Muscle of leg (tissue), 11 donors: Measurements from ENCODE around the gene ECHS1. TPM values are rescaled to one million over a fixed set of nuclear protein-coding genes. Genes with fewer than 3 reads are reported as not detected.
"Not testable (repeated sequence)": the region's sequence is repeated elsewhere in the genome, so short reads cannot be mapped to it uniquely, and the experiment has no call there.

ENCODE experiments used
- DNase-seq: peaks from one replicate; pipeline ENCODE4 v3.0.0; 2013
- H3K27ac ChIP-seq: one replicate; pipeline ENCODE4 v1.5.1; 2013; ENCODE audit warnings: mild to moderate bottlenecking, low read length, control low read depth
- H3K27me3 ChIP-seq: one replicate; pipeline ENCODE4 v1.6.1; 2013; ENCODE audit warnings: low read length; ENCODE audit not compliant: control insufficient read depth, insufficient read depth
- H3K36me3 ChIP-seq: one replicate; pipeline ENCODE4 v1.6.1; 2013; ENCODE audit warnings: low read length; ENCODE audit not compliant: control insufficient read depth, insufficient read depth
- H3K4me1 ChIP-seq: one replicate; pipeline ENCODE4 v1.6.1; 2013; ENCODE audit warnings: low read length; ENCODE audit not compliant: control insufficient read depth, insufficient read depth
- H3K4me3 ChIP-seq: one replicate; pipeline ENCODE4 v1.5.1; 2013; ENCODE audit warnings: low read length, control low read depth
- H3K9me3 ChIP-seq: replicated peaks from 2 replicates; pipeline ENCODE4 v1.6.1; 2013; ENCODE audit warnings: low read depth, low read length; ENCODE audit not compliant: control insufficient read depth
- WGBS: methylation state at CpG from one replicate; pipeline ENCODE4 v1.1.5; 2013; ENCODE audit warnings: missing lambda C conversion rate; ENCODE audit not compliant: insufficient coverage; 5-methylcytosine and 5-hydroxymethylcytosine counted together
- polyA plus RNA-seq, 8 donors: library from polyadenylated mRNA; unstranded; fragments of 120-200 nt; gene quantifications; one replicate each; pipeline versions ENCODE4 v1.2.1 to v1.2.3, GENCODE V29; 2013; ENCODE audit warnings: inconsistent platforms in 1 of 8, low replicate concordance in 1 of 8; ENCODE audit not compliant: insufficient read length in 8 of 8, insufficient read depth in 1 of 8
- total RNA-seq: library from RNA; stranded (reverse); fragments of 120-200 nt; gene quantifications from one replicate; pipeline ENCODE4 v1.2.4, GENCODE V29; 2013

ECHS1 gene
- total and polyA plus RNA-seq, 9 donors: 107 to 147 (median 127) TPM

- no peak overlapping the region for H3K27ac ChIP-seq
- no peaks in the 10 kb centered on the region for H3K9me3 ChIP-seq
- 14% methylated on average over 3 of the region's 13 CpGs for WGBS
- peaks cover 56% of the 10 kb centered on the region for H3K27me3 ChIP-seq
- H3K4me3 ChIP-seq: no peak overlapping the region
- peaks cover 21% of the 10 kb centered on the region for H3K4me1 ChIP-seq
- H3K36me3 ChIP-seq: no peaks in the 10 kb centered on the region
- peak; percentile 41 for DNase-seq
Observed at GRCh38 chr10:133324198-133324792, 48.9 kb downstream of the ECHS1 start.

- not testable (repeated sequence) for H3K27ac ChIP-seq, H3K9me3 ChIP-seq, H3K4me3 ChIP-seq, DNase-seq, H3K36me3 ChIP-seq
- whole genome bisulfite sequencing: 80% methylated on average over 1 of the region's 14 CpGs
- Histone ChIP-seq H3K27me3 (peaks cover 45% of the 10 kb centered on the region), H3K4me1 (peaks cover 22% of the 10 kb centered on the region)
Observed at GRCh38 chr10:133322064-133322709, 51.0 kb downstream of the ECHS1 start.

GRCh38 chr10:133320852-133321422 lies 52.2 kb downstream of the ECHS1 start:
- H3K27me3 ChIP-seq: peaks cover 32% of the 10 kb centered on the region

GRCh38 chr10:133318494-133319127 lies 54.5 kb downstream of the ECHS1 start:
- Histone ChIP-seq H3K9me3 (no peaks in the 10 kb centered on the region), H3K27ac (no peak overlapping the region), H3K36me3 (no peaks in the 10 kb centered on the region), H3K27me3 (peaks cover 21% of the 10 kb centered on the region), H3K4me3 (peak overlapping the region; percentile 21), H3K4me1 (peaks cover 6% of the 10 kb centered on the region)
- DNase-seq: no peak
- 9% methylated on average over 46 of the region's 51 CpGs for WGBS

More at GRCh38 chr10:133320852-133321422, 52.2 kb downstream of the ECHS1 start:
- peaks cover 19% of the 10 kb centered on the region for H3K4me1 ChIP-seq
- not testable (repeated sequence) for H3K36me3 ChIP-seq, H3K9me3 ChIP-seq, H3K27ac ChIP-seq, DNase-seq, H3K4me3 ChIP-seq
- 100% methylated on average over 2 of the region's 6 CpGs for WGBS

- Histone ChIP-seq H3K9me3 (no peaks in the 10 kb centered on the region), H3K27me3 (peaks cover 16% of the 10 kb centered on the region), H3K4me3 (no peak overlapping the region), H3K27ac (no peak overlapping the region), H3K36me3 (peaks cover 10% of the 10 kb centered on the region), H3K4me1 (peaks cover 6% of the 10 kb centered on the region)
- no CpG with 5 or more reads among the region's 7 CpGs for WGBS
- no peak for DNase-seq
Observed at GRCh38 chr10:133316732-133317131, 56.4 kb downstream of the ECHS1 start.

- Histone ChIP-seq H3K27ac (no peak overlapping the region), H3K4me1 (peaks cover 6% of the 10 kb centered on the region), H3K36me3 (peaks cover 14% of the 10 kb centered on the region), H3K9me3 (no peaks in the 10 kb centered on the region), H3K4me3 (no peak overlapping the region), H3K27me3 (peaks cover 16% of the 10 kb centered on the region)
- 89% methylated on average over 2 of the region's 9 CpGs for WGBS
- no peak for DNase-seq
Observed at GRCh38 chr10:133316266-133316665, 56.9 kb downstream of the ECHS1 start.

- WGBS: 78% methylated on average over 5 of the region's 5 CpGs
- no peak for DNase-seq
- Histone ChIP-seq H3K4me1 (peaks cover 6% of the 10 kb centered on the region), H3K9me3 (no peaks in the 10 kb centered on the region), H3K27ac (no peak overlapping the region), H3K36me3 (peaks cover 15% of the 10 kb centered on the region), H3K27me3 (peaks cover 15% of the 10 kb centered on the region), H3K4me3 (no peak overlapping the region)
Observed at GRCh38 chr10:133315847-133316246, 57.3 kb downstream of the ECHS1 start.

- DNase-seq: no peak
- H3K27me3 ChIP-seq: peaks cover 14% of the 10 kb centered on the region
- no peak overlapping the region for H3K4me3 ChIP-seq
- 82% methylated on average over 11 of the region's 12 CpGs for WGBS
- no peaks in the 10 kb centered on the region for H3K9me3 ChIP-seq
- no peak overlapping the region for H3K27ac ChIP-seq
- peaks cover 23% of the 10 kb centered on the region for H3K36me3 ChIP-seq
- peaks cover 6% of the 10 kb centered on the region for H3K4me1 ChIP-seq
Observed at GRCh38 chr10:133314911-133315310, 58.2 kb downstream of the ECHS1 start.

- peaks cover 27% of the 10 kb centered on the region for H3K36me3 ChIP-seq
- H3K27ac ChIP-seq: no peak overlapping the region
- H3K9me3 ChIP-seq: no peaks in the 10 kb centered on the region
- WGBS: 62% methylated on average over 3 of the region's 4 CpGs
- DNase-seq: no peak
- no peaks in the 10 kb centered on the region for H3K27me3 ChIP-seq
- peaks cover 3% of the 10 kb centered on the region for H3K4me1 ChIP-seq
- no peak overlapping the region for H3K4me3 ChIP-seq
Observed at GRCh38 chr10:133313192-133313591, 60.0 kb downstream of the ECHS1 start.

GRCh38 chr10:133312769-133313145 lies 60.4 kb downstream of the ECHS1 start:
- Histone ChIP-seq H3K9me3 (no peaks in the 10 kb centered on the region), H3K27me3 (no peaks in the 10 kb centered on the region), H3K36me3 (peaks cover 27% of the 10 kb centered on the region), H3K4me3 (no peak overlapping the region), H3K27ac (no peak overlapping the region), H3K4me1 (peaks cover 6% of the 10 kb centered on the region)
- 90% methylated on average over 3 of the region's 9 CpGs for WGBS
- DNase-seq: no peak
